GM21825 (cell line): ENCODE measurements around the gene SLC66A2.
"Not testable (repeated sequence)": the region's sequence is repeated elsewhere in the genome, so short reads cannot be mapped to it uniquely, and the experiment has no call there.

Experiments used
- ATAC-seq: cut with Tn5 transposase; IDR thresholded peaks from one replicate; pipeline ENCODE4 v1.9.1; 2021; ENCODE audit warnings: mild to moderate bottlenecking, moderate library complexity; ENCODE audit not compliant: unreplicated experiment

SLC66A2 gene

DNA sequence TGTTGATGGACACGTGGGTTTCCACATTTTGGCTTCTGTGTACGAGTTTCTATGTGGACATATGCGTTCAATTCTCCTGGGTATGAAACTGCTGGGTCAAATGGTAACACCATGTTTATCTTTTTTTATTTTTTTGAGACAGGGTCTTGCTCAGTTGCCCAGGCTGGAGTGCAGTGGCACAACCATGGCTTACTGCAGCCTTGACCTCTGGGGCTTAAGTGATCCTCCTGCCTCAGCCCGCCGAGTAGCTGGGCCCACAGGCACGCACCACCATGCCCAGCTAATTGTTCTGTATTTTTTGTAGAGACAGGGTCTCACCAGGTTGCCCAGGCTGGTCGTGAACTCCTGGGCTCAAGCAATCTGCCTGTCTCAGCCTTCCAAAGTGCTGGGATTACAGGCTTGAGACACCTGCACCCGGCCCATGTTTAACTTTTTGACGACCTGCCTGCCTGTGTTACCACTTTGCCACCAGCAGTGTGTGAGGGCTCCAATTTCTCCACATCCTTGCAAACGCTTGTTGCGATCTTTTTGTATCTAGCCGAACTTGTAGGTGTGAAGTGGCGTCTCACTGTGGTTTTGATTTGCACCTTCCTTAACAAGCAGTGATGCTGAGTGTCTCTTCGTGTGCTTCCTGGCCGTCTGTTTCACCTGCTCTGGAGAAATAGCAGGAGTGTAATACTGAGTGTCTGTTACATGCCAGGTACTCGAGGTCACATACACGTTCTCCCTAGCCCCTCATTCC lies 19.9 kb upstream of the SLC66A2 start:
- no peak for ATAC-seq

DNA sequence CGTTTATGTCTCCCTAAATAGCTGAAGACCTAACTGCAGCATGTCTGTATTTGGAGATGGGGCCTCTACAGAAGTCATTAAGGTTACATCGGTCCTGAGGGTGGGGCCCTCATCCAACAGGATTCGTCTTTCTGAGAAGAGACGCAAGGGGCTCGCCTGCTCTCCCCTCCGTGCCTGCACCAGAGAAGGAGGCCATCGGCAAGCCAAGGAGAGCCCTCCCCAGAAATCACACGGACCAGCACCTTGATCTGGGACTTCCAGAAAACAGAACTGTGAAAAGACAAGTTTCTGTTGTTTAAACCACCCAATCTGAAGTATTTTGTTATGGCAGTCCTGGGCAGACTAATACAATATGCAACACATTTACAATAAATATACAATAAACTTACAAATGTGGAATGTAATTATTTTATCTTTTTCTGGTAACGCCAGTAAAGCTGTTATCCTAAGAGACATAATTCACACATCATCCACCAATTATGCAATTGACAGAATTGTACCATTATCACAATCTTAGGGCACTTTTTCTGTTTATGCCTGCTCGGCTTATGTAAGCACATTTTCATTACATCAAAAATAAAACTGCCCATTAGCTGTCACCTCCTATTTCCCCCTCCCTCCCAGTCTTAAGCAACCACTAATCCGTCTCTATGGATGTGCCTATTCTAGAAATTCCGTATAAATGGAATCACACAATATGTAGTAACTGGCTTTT lies 19.1 kb upstream of the SLC66A2 start:
- no peak for ATAC-seq

DNA sequence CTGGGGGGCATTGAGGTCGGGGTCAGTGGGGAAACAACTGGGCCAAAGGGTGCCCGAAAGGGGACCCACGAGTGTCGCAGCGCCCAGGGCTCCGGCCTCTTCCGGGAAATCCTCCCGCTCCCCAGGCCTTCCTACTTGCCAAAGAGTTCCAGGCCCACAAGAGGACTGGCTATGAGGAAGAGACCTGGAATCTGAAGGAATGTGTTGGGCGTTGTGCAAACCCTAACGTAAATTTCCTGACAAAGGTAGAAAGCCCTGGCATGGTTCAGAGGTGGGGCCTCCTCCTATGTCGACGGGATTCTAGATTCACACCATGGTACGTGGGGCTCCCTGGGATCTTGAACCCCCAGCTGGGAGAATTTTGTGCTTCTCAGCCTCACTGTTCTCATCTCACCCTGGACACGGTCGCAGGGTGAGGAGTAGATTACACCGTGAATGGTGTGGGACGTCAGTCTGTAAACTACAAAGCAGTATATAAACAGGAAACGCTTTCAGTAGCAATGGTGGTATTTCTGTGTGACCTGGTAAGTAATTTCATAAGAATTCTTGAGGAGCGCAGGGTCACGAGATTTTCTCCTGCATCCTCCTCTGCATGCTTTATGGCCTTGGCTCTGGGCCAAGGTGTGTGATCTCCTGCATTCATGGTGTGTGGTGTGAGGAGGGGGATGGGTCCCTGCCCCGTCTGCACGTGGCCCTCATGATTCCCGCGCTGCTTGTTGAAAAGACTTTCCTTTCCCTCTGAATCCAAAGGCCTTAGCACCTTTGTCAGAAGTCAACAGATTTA lies 13.9 kb upstream of the SLC66A2 start:
- no peak for ATAC-seq

DNA sequence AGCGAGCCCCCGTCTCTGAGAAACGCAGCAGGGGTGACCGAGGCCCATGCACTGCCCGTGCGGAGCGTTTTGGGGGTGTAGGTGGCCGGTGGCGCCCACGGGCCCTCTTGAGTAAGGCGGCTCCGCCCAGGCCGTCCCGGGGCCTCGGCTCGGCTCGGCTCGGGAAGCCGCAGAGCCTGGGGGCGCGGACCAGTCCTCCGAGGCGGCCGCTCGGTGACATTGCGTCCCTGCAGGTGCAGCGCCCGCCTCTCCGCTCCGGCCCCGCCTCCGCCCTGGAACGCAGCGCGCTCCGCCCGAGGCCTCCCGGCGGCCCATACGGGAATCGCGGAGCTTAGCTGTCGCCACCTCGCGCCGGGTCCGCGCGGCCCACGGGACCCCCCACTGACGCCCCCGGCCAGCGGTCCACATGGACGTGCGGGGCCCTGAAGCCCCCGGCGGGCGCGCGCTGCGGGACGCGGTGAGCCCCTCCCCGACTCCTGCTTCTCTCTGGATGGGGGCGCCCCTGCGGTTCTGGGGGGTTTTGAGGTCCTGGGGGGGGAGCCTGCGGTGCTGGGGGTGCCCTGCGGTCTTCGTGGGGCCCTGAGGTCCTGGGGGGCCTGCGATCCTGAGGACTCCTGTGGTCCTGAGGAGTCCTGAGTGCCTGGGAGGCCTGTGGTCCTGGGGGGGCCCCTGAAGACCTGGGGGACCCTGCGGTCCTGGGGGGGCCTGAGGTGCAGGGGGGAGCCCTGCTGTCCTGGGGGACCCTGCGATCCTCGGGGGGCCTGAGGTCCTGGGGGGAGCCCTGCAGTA lies 13.1 kb upstream of the SLC66A2 start, which contains the start of gene HSBP1L1:
Gene HSBP1L1, plus strand, starts transcription at position 314 of the 789 bp plus-strand sequence. Its CDS starts 93 bp downstream, at position 407.
- peak; percentile 77 for ATAC-seq

DNA sequence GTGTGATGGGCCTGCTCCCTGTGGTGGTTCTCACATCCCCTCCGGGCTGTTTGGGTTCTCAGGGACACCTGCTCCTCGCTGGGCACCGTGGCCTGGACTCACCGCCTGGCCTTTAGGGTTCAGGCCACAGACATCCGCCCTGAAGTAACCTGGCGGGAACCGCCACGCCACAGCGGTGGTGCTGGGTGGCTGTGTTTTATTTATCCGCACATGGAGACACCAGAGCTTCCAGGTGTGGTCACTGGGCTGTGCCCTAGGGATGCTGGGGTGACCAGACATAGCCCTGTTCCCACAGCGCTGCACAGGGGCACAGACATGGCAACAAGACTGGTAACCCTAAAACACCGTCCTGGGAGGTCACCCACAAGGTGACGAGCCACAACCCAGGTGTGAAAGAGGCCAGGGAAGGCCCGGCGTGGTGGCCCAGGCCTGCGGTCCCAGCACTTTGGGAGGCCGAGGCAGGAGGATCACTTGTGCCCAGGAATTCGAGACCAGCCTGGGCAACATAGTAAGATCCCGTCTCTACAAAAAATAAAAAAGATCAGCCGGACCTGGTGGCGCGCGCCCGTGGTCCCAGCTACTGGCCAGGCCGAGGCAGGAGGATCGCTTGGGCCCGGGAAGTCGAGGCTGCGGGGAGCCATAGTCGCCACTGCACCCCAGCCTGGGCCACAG lies 12.3 kb upstream of the SLC66A2 start:
- ATAC-seq: no peak

DNA sequence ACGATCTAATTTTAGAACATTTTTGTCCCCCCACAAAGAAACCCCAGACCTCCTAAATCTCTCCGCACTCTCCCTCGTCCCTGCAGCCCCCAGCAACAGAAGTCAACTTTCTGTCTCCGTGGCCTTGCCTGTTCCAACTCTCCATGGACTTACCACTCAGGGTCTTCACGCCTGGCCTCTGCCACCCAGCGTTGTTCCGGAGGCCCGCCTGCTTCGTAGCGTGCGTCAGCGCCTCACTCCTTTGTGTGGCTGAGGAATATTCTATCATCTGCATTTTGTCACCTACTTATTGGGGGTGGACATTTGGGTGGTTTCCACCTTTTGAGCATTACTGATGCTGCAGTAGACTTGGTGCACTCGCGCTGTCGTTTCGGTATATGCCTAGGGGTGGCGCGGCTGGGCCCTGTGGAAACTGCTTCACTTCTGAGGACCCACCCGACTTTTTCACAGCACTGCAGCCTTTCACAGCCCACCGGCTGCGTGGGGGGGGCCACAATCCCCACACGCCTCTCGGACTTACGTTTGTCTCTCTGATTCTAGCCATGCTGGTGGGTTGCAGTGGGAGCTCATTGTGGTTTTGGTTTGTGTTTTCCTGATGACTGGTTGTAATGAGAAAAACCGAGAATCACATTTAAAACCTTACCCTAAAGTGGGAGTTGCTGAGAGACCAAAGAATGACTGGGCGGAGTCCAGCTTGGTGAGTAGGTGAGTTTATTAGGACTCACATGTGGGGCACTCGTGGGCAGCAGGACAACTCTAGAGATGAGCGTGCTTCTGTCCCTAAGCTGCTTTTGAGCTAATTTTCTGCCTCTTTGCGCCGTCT lies 11.6 kb upstream of the SLC66A2 start:
- ATAC-seq: no peak

DNA sequence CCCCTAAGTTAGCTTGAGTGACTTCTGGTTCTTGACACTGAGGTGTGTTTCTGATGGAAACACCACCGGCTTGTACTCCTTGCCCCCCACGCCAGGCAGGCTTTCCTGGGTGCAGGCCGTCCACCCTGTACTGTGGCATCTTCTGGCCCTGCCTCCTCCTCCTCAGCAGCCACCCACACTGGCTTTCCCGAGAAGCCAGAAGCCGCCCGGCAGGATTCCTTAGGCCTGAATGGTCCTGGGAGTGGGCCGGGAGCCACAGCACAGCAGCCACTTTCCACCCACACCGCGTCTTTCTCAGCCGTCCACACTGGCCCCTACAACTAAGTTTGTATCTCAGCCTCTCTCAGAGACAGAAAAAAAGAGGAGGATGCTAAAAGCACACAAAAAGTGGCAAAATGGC lies 10.9 kb upstream of the SLC66A2 start:
- no peak for ATAC-seq

DNA sequence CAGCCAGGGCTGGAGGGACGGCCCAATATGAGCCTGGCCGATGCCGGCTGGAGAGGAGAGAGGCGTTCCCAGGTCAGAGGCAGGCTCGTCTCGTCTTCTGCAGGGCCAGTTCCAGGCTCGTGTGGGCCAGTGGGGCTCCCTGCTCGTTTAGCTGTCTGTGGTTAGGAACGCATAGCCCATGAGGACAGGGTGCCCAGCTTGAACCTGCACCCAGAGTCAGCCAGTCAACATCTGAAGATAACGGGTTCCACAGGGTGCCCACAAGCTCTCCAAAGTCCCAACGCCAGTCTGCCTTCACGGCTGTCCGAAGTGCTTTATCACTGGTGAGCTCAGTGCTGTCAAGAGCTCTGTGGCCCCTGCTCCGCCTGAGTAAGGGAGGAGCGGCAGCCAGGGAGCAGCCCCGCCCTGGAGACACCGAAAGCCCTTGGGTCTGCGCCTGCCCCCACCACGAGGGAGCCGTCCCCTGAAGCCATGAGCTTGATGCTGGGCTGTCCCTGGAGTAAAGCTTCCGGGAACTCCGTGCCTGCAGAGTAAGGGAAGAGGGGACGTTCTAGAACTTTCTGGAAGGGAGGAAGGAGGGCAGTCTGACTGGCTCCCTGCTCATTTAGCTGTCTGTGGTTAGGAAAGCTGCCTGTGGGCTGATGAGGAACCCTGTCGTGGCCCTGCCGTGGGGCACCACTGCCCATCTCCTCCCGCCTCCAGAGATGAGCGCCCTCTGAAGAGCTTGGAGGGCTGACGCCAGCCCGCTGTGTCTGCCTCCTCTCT lies 10.3 kb upstream of the SLC66A2 start:
- ATAC-seq: no peak

DNA sequence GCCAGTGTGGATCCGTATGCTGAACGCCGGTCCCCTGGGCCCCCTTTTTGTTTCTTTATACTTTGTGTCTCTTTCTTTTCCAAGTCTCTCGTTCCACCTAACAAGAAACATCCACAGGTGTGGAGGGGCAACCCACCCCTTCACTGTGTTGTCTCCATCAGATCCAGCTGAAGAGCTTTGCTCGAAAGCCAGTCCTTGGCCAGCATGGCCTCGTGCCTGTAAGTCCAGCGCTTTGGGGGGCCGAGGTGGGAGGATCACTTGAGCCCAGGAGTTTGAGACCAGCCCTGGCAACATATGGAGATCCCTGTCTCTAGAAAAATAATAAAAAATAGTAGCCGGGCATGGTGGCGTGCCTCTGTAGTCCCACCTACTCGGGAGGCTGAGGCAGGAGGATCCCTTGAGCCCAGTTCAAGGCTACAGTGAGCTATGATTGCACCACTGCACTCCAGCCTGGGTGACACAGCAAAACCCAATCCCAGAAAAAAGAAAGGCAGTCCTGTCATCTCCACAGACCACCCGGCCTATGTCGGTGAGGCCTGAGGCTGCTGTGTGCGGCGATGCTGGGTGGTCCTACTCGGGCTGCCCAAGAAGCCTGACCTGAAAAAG lies 9.6 kb upstream of the SLC66A2 start:
- ATAC-seq: no peak

GRCh38 chr18:79960161-79960801 lies 8.8 kb upstream of the SLC66A2 start:
- not testable (repeated sequence) for ATAC-seq

DNA sequence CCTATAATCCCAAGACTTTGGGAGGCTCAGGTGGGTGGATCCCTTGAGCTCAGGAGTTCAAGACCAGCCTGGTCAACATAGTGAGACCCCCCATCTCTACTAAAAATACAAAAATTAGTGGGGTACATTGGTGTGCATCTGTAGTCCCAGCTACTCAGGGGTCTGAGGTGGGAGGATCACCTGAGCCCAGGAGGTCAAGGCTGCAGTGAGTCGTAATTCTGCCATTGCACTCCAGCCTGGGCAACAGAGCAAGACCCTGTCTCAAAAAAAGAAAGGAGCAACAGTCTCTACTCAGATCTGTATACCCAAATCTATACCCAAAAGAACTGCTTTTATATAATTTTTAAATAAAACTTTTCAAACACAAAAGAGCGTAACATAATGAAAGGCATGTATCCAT lies 7.5 kb upstream of the SLC66A2 start:
- no peak for ATAC-seq

- ATAC-seq: no peak
Measured at GRCh38 chr18:79956276-79956675, 4.8 kb upstream of the SLC66A2 start.

DNA sequence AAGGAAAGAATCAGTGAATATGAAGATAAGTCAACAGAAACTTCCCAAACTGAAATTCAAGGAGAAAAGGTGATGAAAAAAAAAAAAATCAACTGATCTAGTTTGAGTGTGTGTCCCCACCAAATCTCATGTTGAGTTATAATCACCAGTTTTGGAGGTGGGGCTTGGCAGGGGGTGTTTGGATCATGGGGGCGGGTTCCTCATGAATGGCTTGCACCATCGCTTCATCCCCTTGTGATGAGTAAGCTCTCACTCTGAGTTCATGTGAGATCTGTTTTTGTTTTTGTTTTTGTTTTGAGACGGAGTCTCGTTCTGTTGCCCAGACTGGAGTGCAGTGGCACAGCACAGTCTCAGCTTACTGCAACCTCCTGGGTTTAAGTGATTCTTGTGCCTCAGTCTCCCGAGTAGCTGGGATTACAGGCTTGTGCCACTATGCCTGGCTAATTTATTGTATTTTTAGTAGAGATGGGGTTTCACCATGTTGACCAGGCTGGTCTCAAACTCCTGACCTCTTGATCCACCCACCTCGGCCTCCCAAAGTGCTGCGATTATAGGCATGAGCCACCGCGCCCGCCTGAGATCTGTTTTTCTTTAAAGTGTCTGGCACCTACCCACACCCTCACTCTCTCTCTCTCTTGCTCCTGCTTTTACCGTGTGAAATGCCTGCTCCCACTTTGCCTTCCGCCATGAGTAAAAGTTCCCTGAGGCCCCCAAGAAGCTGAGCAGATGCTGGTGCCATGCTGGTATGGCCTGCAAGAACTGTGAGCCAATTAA lies 4.0 kb upstream of the SLC66A2 start:
- no peak for ATAC-seq

DNA sequence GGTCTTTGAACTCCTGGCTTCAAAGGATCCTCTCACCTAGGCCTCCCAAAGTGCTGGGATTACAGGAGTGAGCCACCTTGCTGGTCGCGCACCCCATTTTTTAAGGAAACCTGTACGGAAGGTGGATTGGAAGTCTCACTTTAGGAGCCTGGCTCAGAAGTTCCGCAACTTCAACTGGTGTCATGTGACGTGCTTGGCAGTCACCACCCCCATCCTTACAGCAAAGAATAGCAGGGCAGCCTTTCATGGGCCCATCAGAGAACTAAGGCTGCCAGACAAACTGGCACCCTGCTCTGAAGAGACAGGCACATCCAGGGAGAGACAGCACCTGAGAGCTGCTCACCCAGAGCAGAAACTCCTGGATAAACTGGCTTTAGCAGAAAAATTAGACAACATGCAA lies 3.3 kb upstream of the SLC66A2 start:
- ATAC-seq: no peak

DNA sequence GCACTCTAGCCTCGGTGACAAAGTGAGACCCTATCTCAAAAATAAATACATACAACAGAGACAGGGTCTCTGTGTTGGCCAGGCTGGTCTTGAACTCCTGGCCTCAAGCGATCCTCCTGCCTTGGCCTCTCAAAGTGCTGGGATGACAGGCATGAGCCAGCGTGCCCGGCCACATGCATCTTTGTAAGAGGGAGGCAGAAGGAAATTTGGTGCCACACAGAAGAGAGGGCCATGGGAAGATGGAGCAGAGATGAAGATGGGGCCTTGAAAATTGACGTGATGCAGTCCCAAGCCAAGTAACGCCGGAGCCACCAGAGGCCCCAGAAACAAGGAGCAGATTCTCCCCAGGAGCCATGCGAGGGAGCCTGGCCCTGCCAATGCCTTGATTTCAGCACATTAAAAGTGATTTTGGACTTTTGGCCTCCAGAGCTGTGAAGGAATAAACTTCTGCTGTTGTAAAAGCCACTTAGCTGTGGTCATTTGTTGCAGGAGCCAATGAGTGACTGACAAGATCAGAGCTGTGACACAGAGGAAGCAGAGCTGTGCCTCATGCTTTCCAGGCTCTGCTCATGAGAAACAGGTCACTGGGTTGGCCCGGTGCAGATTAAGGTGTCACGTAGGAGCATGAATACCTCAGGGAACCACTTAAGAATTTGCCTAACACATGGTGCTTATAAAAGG lies 2.7 kb upstream of the SLC66A2 start:
- ATAC-seq: no peak

- no peak for ATAC-seq
Measured at GRCh38 chr18:79952996-79953559, 1.6 kb upstream of the SLC66A2 start.
